Endothelial cell of hepatic sinusoid (primary cell): ENCODE data around the gene CIROP.

Source experiments
- in situ Hi-C: cut with HindIII; loops from 2 replicates; pipeline ENCODE4 v1.10.0; 2017; ENCODE audit warnings: low sequenced_read_pairs

CIROP gene

GRCh38 chr14:23130871-23131270 lies 26.1 kb upstream of the CIROP start:
- in situ Hi-C loops, result no loop called here

- in situ Hi-C loops, result loop anchor here (5.0 kb wide), 1 partner anchor 32 kb away; no protein-coding TSS in a partner anchor
Measured at GRCh38 chr14:23129759-23130316, 25.0 kb upstream of the CIROP start.

- in situ Hi-C loops, result loop anchor here (5.0 kb wide), 1 partner anchor 33 kb away; no protein-coding TSS in a partner anchor
Measured at GRCh38 chr14:23128969-23129758, 24.4 kb upstream of the CIROP start.

GRCh38 chr14:23127861-23128260 lies 23.1 kb upstream of the CIROP start:
- in situ Hi-C loops, result loop anchor here (5.0 kb wide), 1 partner anchor 34 kb away; no protein-coding TSS in a partner anchor

- in situ Hi-C loops, result loop anchor here (5.0 kb wide), 1 partner anchor 36 kb away; no protein-coding TSS in a partner anchor
Measured at GRCh38 chr14:23126548-23127278, 21.9 kb upstream of the CIROP start.

- in situ Hi-C loops, result loop anchor here (5.0 kb wide), 1 partner anchor 36 kb away; no protein-coding TSS in a partner anchor
Measured at GRCh38 chr14:23125933-23126524, 21.2 kb upstream of the CIROP start.

- in situ Hi-C loops, result loop anchor here (5.0 kb wide), 1 partner anchor 37 kb away; no protein-coding TSS in a partner anchor
Measured at GRCh38 chr14:23125011-23125410, 20.2 kb upstream of the CIROP start.

- in situ Hi-C loops, result no loop called here
Measured at GRCh38 chr14:23124337-23124954, 19.7 kb upstream of the CIROP start.

GRCh38 chr14:23123419-23123818 lies 18.6 kb upstream of the CIROP start:
- in situ Hi-C loops, result no loop called here

GRCh38 chr14:23122086-23122485 lies 17.3 kb upstream of the CIROP start:
- in situ Hi-C loops, result no loop called here

GRCh38 chr14:23121361-23121771 lies 16.6 kb upstream of the CIROP start:
- in situ Hi-C loops, result no loop called here

- in situ Hi-C loops, result no loop called here
Measured at GRCh38 chr14:23120541-23121251, 15.9 kb upstream of the CIROP start.

GRCh38 chr14:23119363-23120327 lies 14.9 kb upstream of the CIROP start:
- in situ Hi-C loops, result loop anchor here (5.0 kb wide), 1 partner anchor 68 kb away; no protein-coding TSS in a partner anchor

GRCh38 chr14:23118506-23119362 lies 13.9 kb upstream of the CIROP start, which contains the start of gene CEBPE:
Gene CEBPE (minus strand): TSS chr14:23119255. CDS start chr14:23119091, 164 bp downstream.
- in situ Hi-C loops, result loop anchor here (5.0 kb wide), 1 partner anchor 69 kb away; no protein-coding TSS in a partner anchor

GRCh38 chr14:23117371-23118020 lies 12.7 kb upstream of the CIROP start:
- in situ Hi-C loops, result loop anchor here (5.0 kb wide), 1 partner anchor 70 kb away; no protein-coding TSS in a partner anchor

- in situ Hi-C loops, result loop anchor here (5.0 kb wide), 1 partner anchor 71 kb away; no protein-coding TSS in a partner anchor
Measured at GRCh38 chr14:23115918-23116317, 11.1 kb upstream of the CIROP start.
